ENCODE data around the gene MKI67. TPM values are rescaled to one million over a fixed set of nuclear protein-coding genes. Genes with fewer than 3 reads are reported as not detected.

The MKI67 gene
- total and polyA plus RNA-seq, 2 of the 4 experiments (the other 2 are of a cell fraction) = 13.5 to 36.4 TPM

DNA sequence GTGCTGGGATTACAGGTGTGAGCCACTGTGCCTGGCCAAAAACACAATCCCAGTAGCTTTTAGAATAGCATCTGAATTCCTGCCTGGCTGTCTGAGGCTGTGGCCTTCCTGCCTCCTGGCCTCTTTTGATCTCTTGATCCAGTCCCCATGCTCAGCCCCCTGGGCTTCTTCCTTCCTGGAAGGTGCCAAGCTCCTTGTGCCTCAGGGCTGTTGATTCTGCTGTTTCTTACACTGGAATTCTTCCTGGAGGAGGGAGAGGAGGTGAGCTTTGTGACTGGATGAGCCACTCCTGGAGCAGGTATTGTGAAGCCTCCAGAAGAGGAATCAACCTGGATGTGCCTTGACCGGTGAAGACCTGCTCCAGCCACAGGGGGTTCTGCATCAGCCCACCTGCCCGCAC is 17.3 kb upstream of the MKI67 start:
- in situ Hi-C loops (cut with MboI; ENCODE audit: low sequenced_read_pairs) (no loop called here), dilution Hi-C loops (cut with HindIII; ENCODE audit: low sequenced_read_pairs, unreplicated experiment) (no loop called here), intact Hi-C loops (cut with micrococcal nuclease) (no loop called here)
- Histone ChIP-seq H4K91ac (ENCODE audit: insufficient read depth, low read depth, low read length) (no peak overlapping the region), H3K9me3 (ENCODE audit: control insufficient read depth, insufficient read depth, low read length) (no peaks in the 10 kb centered on the region), H2BK5ac (ENCODE audit: low read depth, low read length, poor library complexity, severe bottlenecking) (no peak overlapping the region), H3K27ac (ENCODE audit: insufficient read depth, low read length) (no peak overlapping the region), H3K36me3 (ENCODE audit: control insufficient read depth, insufficient read depth, low read length) (no peaks in the 10 kb centered on the region), H4K8ac (ENCODE audit: low read depth in 2 of 2, low read length in 2 of 2) (no peak overlapping the region), H3K79me1 (ENCODE audit: low read depth in 1 of 2, low read length in 2 of 2) (no peaks in the 10 kb centered on the region), H3K4me2 (ENCODE audit: low read depth, low read length) (no peak overlapping the region), H3K4me3 (ENCODE audit: insufficient read depth, low read depth, low read length) (no peak overlapping the region), H4K20me1 (ENCODE audit: insufficient read depth, low read length) (no peaks in the 10 kb centered on the region), H2AFZ (replicated peaks; ENCODE audit: low read length, poor library complexity) (no peak overlapping the region), H2BK15ac (ENCODE audit: low read depth, low read length) (no peak overlapping the region), H2AK9ac (replicated peaks; ENCODE audit: low read depth, low read length, poor library complexity) (no peak overlapping the region), H2AK5ac (ENCODE audit: low read depth, low read length) (no peak overlapping the region), H3K27me3 (ENCODE audit: control insufficient read depth, insufficient read depth, low read length) (peaks cover 8% of the 10 kb centered on the region), H3K4me1 (ENCODE audit: control insufficient read depth, insufficient read depth, low read length) (peaks cover 2% of the 10 kb centered on the region), H4K5ac (ENCODE audit: low read depth, low read length) (no peak overlapping the region), H2BK120ac (ENCODE audit: low read depth, low read length) (no peak overlapping the region), H3K23ac (ENCODE audit: low read depth, low read length) (no peak overlapping the region), H3K4ac (ENCODE audit: low read depth, low read length) (no peak overlapping the region), H3K56ac (ENCODE audit: extremely low read depth, insufficient read depth, low read length) (no peak overlapping the region), H3K9me1 (ENCODE audit: insufficient read depth, low read length) (no peaks in the 10 kb centered on the region), H3K14ac (replicated peaks; ENCODE audit: low read depth, low read length) (no peak overlapping the region), H3K9ac (ENCODE audit: low read depth, low read length) (no peak overlapping the region), H3K18ac (ENCODE audit: low read depth, low read length) (no peak overlapping the region), H2BK20ac (ENCODE audit: low read depth, low read length) (no peak overlapping the region)
- ChIA-PET CTCF (no interaction called here), POLR2A (ENCODE audit: unreplicated experiment) (no interaction called here)
- no CpG with 5 or more reads among the region's 2 CpGs for WGBS, 2 experiments (ENCODE audit: extremely low coverage in 2 of 2, insufficient read length in 1 of 2)
- TF ChIP-seq CHD1 (IDR thresholded peaks at IDR 0.05; ENCODE audit: low read depth, low read length) (no peak), BHLHE40 (IDR thresholded peaks at IDR 0.05; ENCODE audit: low read depth, low read length) (no peak), RCOR1 (IDR thresholded peaks at IDR 0.05; ENCODE audit: insufficient replicate concordance, low read length) (no peak), MAZ (IDR thresholded peaks at IDR 0.05; ENCODE audit: borderline replicate concordance, low read depth, low read length) (no peak), POLR2A (IDR thresholded peaks at IDR 0.05; ENCODE audit: low read depth, low read length) (no peak)
- BruUV-seq (replicated peaks) = no TSS peak
- ATAC-seq (ENCODE audit: low read depth) (no peak), DNase-seq (no peak)
